Stomach smooth muscle (tissue), 2 donors: Measurements from ENCODE around the gene PRM2.

ENCODE experiments used
- H3K27ac ChIP-seq: one replicate; pipeline ENCODE4 v1.7.0; 2013; ENCODE audit warnings: mild to moderate bottlenecking, low read length, inconsistent platforms
- H3K27me3 ChIP-seq, 2 donors: one replicate each; pipeline ENCODE4 v1.7.0; 2013; ENCODE audit warnings: low read length in 2 of 2; ENCODE audit not compliant: insufficient read depth in 2 of 2, control insufficient read depth in 1 of 2
- H3K36me3 ChIP-seq, 2 donors: one replicate each; pipeline ENCODE4 v1.7.0; 2013; ENCODE audit warnings: low read length in 2 of 2; ENCODE audit not compliant: control insufficient read depth in 2 of 2, insufficient read depth in 2 of 2
- H3K4me1 ChIP-seq: one replicate; pipeline ENCODE4 v1.7.0; 2013; ENCODE audit warnings: low read length; ENCODE audit not compliant: control insufficient read depth, insufficient read depth
- H3K4me3 ChIP-seq, 2 donors: one replicate each; pipeline ENCODE4 v1.7.0; 2013; ENCODE audit warnings: low read length in 2 of 2
- H3K9ac ChIP-seq, 2 donors: one replicate each; pipeline ENCODE4 v1.7.0; 2013; ENCODE audit warnings: low read length in 2 of 2, mild to moderate bottlenecking in 1 of 2
- H3K9me3 ChIP-seq, 2 donors: one replicate each; pipeline ENCODE4 v1.7.0; 2013; ENCODE audit warnings: low read length in 2 of 2; ENCODE audit not compliant: control insufficient read depth in 2 of 2
- donor health status: healthy.
- donor health status: Pancreatic carcinoma.

PRM2 gene

GRCh38 chr16:11257131-11257938 lies 18.9 kb downstream of the PRM2 start:
- Histone ChIP-seq H3K4me3 (peak overlapping the region; percentile 73 to 85), H3K27ac (peak overlapping the region; percentile 95), H3K9me3 (no peaks in the 10 kb centered on the region), H3K9ac (peak overlapping the region; percentile 88 to 91), H3K36me3 (peaks cover 0 to 3% of the 10 kb centered on the region in 2 donors), H3K4me1 (peaks cover 42% of the 10 kb centered on the region), H3K27me3 (no peaks in the 10 kb centered on the region)

DNA sequence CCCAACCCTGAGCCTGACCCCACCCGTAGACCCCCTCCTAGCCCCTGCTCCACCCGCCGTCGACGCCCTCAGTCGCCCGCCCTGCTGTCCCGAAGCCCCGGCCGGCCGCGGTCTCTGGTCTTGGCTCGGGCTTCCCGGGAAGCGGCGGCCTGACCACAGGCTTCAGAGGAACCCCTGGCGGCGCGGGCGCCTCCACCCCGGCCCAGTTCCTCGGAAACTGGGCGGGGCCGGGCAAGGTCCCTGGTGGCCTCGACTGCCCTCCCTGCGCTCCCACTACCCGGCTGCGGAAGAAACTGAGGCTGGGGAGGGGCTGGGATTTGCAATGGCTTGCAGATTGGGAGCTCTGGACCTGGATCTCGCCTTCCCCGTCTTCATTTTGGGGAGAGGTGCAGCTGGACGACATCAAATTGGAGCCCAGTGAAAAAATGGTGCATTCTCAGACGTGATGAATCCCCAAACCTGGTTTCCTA lies 19.6 kb downstream of the PRM2 start:
- Histone ChIP-seq H3K27ac (peak overlapping the region; percentile 95), H3K27me3 (no peaks in the 10 kb centered on the region), H3K4me1 (peaks cover 42% of the 10 kb centered on the region), H3K9me3 (no peaks in the 10 kb centered on the region), H3K9ac (peak overlapping the region; percentile 88 to 91), H3K4me3 (peak overlapping the region; percentile 73 to 85), H3K36me3 (peaks cover 0 to 6% of the 10 kb centered on the region in 2 donors)

DNA sequence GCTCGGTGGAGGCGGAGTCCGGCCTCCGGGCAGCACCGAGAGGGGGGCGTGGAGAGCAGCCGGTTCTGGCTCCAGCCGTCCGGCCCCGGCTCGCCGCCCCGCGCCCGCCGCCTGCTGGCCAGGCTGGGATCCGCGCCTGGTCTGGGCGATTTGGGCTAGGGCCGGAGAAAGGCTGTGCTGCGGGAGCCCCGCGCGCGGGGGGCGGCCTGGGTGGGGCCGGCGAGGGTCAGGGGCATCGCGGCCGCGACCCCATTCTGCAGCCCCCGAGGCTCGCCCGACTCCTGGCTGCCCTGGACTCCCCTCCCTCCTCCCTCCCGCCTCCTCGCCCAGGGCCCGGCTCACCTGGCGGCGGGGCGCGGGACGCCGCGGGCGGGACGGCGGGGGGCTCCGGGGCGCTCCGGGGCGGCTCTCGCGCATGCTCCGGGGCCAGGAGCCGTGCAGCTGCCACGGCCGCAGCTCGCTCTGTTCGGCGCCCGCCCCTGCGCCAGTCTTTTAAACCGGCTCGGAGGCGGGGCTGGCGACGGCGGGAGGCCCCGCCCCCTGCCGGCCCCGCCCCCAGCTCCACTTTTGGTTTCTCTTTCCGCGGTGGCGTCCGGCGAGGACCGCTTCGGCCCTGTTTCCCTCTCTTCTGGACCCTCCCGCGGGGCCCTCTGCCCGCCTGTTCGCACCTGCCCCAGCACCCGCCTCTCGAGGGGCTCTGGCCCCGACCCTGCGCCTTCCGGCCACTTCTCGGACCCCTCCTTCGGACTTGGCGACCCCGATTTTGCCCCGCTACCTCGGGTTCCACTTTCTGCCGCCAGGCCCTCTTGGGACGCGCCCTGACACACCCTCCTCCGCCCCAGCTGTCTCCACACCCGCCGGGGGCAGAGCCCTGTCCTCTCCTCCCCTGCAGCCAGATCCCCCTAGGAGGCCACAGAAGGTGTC lies 20.3 kb downstream of the PRM2 start, which contains the start of gene SOCS1:
Gene SOCS1 (minus strand): TSS at position 468 of the 924 bp plus-strand sequence. CDS start 726 bp downstream, outside the sequence.
- H3K27ac ChIP-seq = peak within 1 kb of the TSS; percentile 95
- no peaks in the 10 kb centered on the region for H3K9me3 ChIP-seq
- peaks cover 42% of the 10 kb centered on the region for H3K4me1 ChIP-seq
- H3K27me3 ChIP-seq = no peaks in the 10 kb centered on the region
- H3K9ac ChIP-seq = peak within 1 kb of the TSS; percentile 88 to 91
- H3K36me3 ChIP-seq = peaks cover 0 to 6% of the 10 kb centered on the region in 2 donors
- peak within 1 kb of the TSS; percentile 73 to 85 for H3K4me3 ChIP-seq

GRCh38 chr16:11254913-11255736 lies 21.2 kb downstream of the PRM2 start:
- Histone ChIP-seq H3K9ac (peak overlapping the region in 1 of 2 donors; percentile 53), H3K4me1 (peaks cover 42% of the 10 kb centered on the region), H3K9me3 (no peaks in the 10 kb centered on the region), H3K27me3 (no peaks in the 10 kb centered on the region), H3K27ac (peak overlapping the region; percentile 24), H3K36me3 (peaks cover 0 to 6% of the 10 kb centered on the region in 2 donors), H3K4me3 (peak overlapping the region; percentile 50 to 85)

- Histone ChIP-seq H3K36me3 (peaks cover 0 to 6% of the 10 kb centered on the region in 2 donors), H3K27me3 (no peaks in the 10 kb centered on the region), H3K9ac (peak overlapping the region; percentile 29 to 53), H3K4me1 (peaks cover 41% of the 10 kb centered on the region), H3K9me3 (no peaks in the 10 kb centered on the region), H3K27ac (peak overlapping the region; percentile 24), H3K4me3 (peak overlapping the region; percentile 50 to 85)
These were observed 22.0 kb downstream of the PRM2 start for GRCh38 chr16:11253995-11254912.

- peaks cover 33% of the 10 kb centered on the region for H3K4me1 ChIP-seq
- H3K9ac ChIP-seq = peak overlapping the region in 1 of 2 donors; percentile 32
- no peaks in the 10 kb centered on the region for H3K27me3 ChIP-seq
- peaks cover 0 to 6% of the 10 kb centered on the region in 2 donors for H3K36me3 ChIP-seq
- H3K4me3 ChIP-seq = peak overlapping the region in 1 of 2 donors; percentile 66
- H3K27ac ChIP-seq = peak overlapping the region; percentile 24
- H3K9me3 ChIP-seq = no peaks in the 10 kb centered on the region
These were observed 23.0 kb downstream of the PRM2 start for GRCh38 chr16:11253009-11253994.

- Histone ChIP-seq H3K36me3 (peaks cover 0 to 6% of the 10 kb centered on the region in 2 donors), H3K4me3 (peak overlapping the region in 1 of 2 donors; percentile 8), H3K9me3 (no peaks in the 10 kb centered on the region), H3K27ac (no peak overlapping the region), H3K4me1 (peaks cover 32% of the 10 kb centered on the region), H3K27me3 (no peaks in the 10 kb centered on the region), H3K9ac (no peak overlapping the region)
These were observed 23.8 kb downstream of the PRM2 start for GRCh38 chr16:11252482-11252931.

DNA sequence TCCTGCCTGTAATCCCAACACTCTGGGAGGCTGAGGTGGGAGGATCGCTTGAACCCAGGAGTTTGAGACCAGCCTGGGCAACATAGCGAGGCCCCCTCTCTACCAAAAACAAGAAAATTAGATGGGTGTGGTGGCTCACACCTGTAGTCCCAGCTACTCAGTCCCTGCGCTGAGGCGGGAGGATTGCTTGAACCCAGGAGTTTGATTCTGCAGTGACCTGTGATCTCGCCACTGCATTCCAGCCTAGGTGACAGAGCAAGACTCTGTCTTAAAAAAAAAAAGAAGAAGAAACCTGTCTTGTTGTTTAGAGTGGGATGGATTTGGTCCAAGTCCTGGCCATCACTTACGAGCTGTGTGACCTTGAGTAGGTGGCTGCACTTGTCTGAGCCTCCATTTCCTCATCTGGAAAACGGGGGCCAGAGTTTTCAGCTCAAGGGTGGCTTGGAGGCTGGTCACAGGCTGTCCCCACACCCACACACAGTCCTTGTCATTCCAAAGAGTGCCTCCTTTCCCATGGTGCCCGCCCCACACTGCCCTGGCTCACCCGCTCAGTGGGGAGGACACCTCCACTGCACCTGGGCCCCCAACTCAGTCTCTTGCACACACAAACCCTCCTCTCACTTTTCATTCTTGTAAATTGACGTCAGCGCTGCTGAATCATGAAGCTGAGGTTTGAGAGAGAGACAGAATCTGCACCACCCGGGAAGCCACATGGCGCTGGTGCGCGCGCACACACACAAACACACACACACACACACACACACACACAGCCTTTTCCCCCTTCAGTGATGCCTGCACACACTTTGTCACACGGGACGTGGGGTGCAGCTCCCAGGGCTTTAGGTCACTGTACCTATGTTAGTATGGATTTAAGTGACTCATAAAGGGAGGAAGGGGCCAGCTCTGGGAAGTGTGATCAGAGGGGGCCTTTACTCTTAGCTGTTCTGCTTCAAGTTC lies 24.5 kb downstream of the PRM2 start:
- Histone ChIP-seq H3K27me3 (no peaks in the 10 kb centered on the region), H3K4me1 (peaks cover 24% of the 10 kb centered on the region), H3K36me3 (peaks cover 0 to 6% of the 10 kb centered on the region in 2 donors), H3K4me3 (no peak overlapping the region), H3K9ac (no peak overlapping the region), H3K27ac (no peak overlapping the region), H3K9me3 (no peaks in the 10 kb centered on the region)
